NCI-H460 (cell line): ENCODE measurements around the gene AMN1. TPM values are rescaled to one million over a fixed set of nuclear protein-coding genes. Genes with fewer than 3 reads are reported as not detected.
"Not testable (repeated sequence)": the region's sequence is repeated elsewhere in the genome, so short reads cannot be mapped to it uniquely, and the experiment has no call there.

Experiments used
- DNase-seq: peaks from one replicate; pipeline ENCODE4 v3.0.0-alpha.2; 2016; ENCODE audit warnings: low read depth; ENCODE audit errors: extremely low read depth
- total RNA-seq: library from RNA; depleted of rRNA; stranded (reverse); fragments of >200 nt; shearing (Covaris generic); gene quantifications from 2 replicates; pipeline ENCODE4 v1.2.3, GENCODE V29; 2014

Gene AMN1
- total RNA-seq, 1 experiment from 2014 or later: 20.1 TPM

DNA sequence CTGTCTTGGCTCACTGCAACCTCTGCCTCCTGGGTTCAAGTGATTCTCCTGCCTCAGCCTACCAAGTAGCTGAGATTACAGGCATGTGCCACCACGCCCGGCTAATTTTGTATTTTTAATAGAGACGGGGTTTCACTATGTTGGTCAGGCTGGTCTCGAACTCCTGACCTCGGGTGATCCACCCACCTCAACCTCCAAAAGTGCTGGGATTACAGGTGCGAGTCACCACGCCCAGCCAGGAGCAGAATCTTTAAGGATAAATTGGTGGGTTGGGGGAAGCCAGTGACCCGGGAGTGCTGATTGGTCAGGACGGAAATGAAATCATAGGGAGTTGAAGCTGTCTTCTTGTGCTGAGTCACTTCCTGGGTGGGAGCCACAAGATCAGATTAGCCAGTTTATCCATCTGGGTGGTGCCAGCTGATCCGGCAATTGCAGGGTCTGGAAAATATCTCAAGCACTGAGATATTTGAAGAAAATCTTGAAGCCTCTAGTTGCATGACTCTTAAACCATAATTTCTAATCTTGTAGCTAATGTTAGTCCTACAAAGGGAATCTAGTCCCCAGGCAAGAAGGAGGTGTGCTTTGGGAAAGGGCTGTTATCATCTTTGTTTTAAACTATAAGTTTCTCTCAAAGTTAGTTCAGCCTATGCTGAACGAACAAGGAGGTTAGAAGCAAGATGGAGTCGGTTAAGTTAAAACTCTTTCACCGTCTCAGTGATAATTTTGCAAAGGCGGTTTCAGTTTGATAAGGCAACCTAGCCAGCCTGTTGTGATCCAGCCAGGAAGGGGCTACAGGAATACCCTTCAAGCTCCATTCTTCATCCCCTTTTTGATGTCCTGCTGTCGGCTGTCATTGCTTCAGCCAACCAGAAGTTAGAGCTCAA, 5.0 kb upstream of the AMN1 start:
- DNase-seq: peak; percentile 41

GRCh38 chr12:31732926-31733548, 4.2 kb upstream of the AMN1 start:
- peak; percentile 55 for DNase-seq

- DNase-seq: not testable (repeated sequence)
These were observed 2.4 kb upstream of the AMN1 start for GRCh38 chr12:31731203-31731602.

GRCh38 chr12:31729705-31730104, 884 bp upstream of the AMN1 start:
- no peak for DNase-seq

DNA sequence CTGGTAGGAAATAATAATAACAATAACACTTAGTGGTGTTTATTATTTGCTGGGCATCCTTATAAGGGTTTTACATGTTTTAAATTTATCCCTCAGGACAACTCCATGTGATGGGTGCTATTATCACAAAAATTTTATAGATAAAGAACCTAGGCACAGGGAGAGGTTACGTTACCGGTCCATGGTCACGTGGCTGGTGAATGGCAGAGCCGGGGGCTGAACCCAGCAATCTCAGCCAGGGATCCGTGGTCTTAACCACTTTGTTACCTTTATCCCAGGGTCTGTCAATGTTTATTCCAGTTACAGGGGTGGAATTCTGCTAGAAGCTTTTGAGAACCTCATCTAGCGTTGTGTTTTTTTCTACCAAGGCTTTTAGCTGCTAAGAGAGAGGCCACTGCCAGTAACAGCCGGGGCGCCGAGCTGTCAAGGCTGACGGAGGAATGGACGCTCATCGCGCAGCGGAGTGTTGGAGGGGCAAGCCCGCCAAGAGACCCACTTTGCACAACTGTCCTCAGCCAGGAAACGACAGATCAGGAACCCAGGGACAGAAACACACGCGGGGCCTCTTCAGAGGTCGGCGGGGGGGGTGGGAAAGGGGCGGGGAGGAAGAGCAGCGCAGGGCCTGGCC, 418 bp downstream of the AMN1 start:
- no peak for DNase-seq

DNA sequence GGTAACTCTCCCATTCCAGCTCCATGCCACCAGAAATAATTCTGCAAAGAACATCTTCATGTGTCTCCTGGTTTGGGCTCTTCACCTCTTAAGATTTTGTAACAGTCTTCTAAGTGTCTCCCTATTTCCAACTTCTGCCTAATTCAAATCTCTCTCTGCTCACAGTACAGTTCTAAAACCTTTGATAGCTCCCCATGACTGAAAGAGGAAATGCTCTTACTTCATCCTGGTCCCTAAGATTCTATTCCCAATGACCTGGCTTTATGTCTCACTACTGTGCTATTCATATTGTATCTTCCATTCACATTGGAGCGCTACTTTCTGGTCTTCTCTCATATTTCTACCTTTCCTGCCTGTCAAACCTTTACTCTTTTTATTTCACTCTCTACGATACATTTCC, 1.6 kb downstream of the AMN1 start:
- DNase-seq: no peak

- no peak for DNase-seq
These were observed 2.2 kb downstream of the AMN1 start for GRCh38 chr12:31726575-31726974.

DNA sequence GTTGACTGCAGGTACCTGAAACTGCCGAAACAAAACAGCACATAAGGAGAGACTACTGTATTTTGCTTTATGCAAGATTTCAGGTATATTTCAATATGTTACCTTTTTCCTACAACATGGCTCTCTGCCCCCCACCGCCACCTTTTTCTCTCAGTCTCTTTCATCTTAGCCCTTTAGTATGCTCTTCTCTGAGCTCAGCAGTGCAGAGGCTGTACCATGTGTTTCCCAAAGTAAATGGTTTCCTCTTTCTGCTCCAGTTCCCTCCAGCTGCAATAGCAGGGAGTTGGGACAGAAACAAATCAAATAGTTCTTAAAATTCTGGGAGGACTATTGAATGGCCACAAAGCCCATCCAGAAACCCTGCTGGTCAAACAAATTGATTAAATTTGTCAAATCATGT, 4.3 kb downstream of the AMN1 start:
- DNase-seq: no peak

- DNase-seq: no peak
These were observed 6.2 kb downstream of the AMN1 start for GRCh38 chr12:31722580-31722979.

DNA sequence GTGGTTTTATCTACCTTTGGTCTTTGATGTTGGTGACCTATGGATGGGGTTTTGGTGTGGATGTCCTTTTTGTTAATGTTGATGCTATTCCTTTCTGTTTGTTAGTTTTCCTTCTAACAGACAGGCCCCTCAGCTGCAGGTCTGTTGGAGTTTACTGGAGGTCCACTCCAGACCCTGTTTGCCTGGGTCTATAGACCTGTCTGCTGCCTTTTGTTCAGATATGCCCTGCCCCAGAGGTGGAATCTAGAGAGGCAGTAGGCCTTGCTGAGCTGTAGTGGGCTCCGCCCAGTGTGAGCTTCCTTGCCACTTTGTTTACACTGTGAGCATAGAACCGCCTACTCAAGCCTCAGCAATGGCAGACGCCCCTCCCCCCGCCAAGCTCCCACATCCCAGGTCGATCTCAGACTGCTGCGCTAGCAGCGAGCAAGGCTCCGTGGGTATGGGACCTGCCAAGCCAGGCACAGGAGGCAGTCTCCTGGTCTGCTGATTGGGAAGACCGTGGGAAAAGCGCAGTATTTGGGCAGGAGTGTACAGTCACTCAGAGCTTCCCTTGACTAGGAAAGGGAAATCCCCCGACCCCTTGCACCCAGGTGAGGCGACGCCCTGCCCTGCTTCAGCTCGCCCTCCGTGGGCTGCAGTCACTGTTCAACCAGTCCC, 10.2 kb downstream of the AMN1 start:
- not testable (repeated sequence) for DNase-seq

GRCh38 chr12:31716998-31717397, 11.8 kb downstream of the AMN1 start:
- DNase-seq: not testable (repeated sequence)

GRCh38 chr12:31715283-31715825, 13.5 kb downstream of the AMN1 start:
- no peak for DNase-seq

GRCh38 chr12:31714406-31715271, 14.2 kb downstream of the AMN1 start:
- DNase-seq: no peak

GRCh38 chr12:31712877-31713276, 15.9 kb downstream of the AMN1 start:
- no peak for DNase-seq

DNA sequence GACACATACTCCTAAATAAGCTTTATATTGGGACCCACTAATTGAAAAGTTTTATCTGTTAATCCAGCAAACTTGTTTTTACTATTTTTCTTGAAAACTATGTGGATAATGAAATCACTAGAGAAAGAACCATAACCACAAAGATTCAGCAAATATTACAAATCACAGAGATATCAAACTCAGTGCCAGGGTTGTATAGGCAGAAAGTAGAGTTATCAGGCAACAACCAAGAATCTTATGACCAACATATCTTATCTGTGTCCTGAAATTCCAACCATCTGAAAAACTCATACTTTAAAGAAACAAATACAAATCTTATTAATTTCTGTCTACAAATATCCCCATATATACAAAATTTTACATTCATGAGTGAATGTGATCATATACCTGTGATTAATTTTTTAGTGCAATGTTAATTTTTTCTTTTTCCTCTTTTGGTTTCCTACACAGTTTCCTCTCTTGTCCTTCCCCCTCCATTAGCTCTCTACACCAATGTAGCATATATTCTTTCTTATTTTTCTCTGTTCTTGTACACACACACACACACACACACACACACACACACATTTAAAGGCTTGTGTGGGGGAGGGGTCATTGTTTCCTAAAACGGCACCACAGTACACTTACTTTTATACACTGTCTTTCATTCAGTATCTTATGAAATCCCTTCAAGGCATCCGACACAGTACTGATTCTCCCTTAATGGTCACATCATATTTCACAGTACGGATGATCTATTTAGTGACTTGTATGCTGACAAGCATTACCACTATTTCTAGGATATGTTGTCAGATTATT, 18.6 kb downstream of the AMN1 start:
- no peak for DNase-seq

DNA sequence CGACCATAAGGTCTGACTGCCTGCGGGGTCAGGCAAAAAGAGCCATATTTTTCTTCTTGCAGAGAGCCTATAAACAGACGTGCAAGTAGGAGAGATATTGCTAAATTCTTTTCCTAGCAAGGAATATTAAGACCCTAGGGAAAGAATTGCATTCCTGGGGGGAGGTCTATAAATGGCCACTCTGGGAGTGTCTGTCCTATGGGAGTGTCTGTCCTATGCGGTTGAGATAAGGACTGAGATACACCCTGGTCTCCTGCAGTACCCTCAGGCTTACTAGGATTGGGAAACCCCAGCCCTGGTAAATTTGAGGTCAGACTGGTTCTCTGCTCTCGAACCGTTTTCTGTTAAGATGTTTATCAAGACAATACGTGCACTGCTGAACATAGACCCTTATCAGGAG, 20.7 kb downstream of the AMN1 start:
- DNase-seq: not testable (repeated sequence)

- no peak for DNase-seq
These were observed 23.2 kb downstream of the AMN1 start for GRCh38 chr12:31705621-31706020.

- DNase-seq: no peak
These were observed 26.8 kb downstream of the AMN1 start for GRCh38 chr12:31702047-31702446.

DNA sequence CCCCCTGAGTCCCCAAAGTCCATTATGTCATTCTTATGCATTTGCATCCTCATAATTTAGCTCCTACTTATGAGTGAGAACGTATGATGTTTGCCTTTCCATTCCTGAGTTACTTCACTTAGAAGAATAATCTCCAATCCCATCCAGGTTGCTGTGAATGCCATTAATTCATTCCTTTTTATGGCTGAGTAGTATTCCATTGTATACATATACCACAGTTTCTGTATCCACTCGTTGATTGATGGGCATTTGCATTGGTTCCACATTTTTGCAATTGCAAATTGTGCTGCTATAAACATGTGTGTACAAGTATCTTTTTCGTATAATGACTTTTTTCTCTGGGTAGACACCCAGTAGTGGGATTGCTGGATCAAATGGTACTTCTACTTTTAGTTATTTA, 38.9 kb downstream of the AMN1 start:
- not testable (repeated sequence) for DNase-seq
